HepG2 (cell line): ENCODE data around the gene DLG1. TPM values are rescaled to one million over a fixed set of nuclear protein-coding genes. Genes with fewer than 3 reads are reported as not detected.
A peak's percentile ranks its signal among the peaks of the same experiment; 100 is the strongest.

Experiments
- GABPA ChIP-seq, 2 experiments: IDR thresholded peaks; 2 replicates each; pipeline ENCODE4 v1.6.1; 2011 to 2016; ENCODE audit warnings: low read depth in 2 of 2, low read length in 1 of 2, missing biosample characterization in 1 of 2, missing genetic modification characterization in 1 of 2
- GATAD2A ChIP-seq: IDR thresholded peaks from 2 replicates; pipeline ENCODE4 v1.6.1; 2016
- HMGA1 ChIP-seq: sonication (generic); formaldehyde crosslinking; conservative IDR thresholded peaks from 2 replicates; pipeline ENCODE4 v1.4.0; 2020; ENCODE audit warnings: missing genetic modification reagents
- MAX ChIP-seq: IDR thresholded peaks from 2 replicates; pipeline ENCODE4 v1.6.1; 2012; ENCODE audit warnings: inconsistent platforms
- MXI1 ChIP-seq: IDR thresholded peaks from 3 replicates; pipeline ENCODE4 v1.6.1; 2012; ENCODE audit warnings: low read depth, low read length, inconsistent platforms, borderline replicate concordance
- NR2C2 ChIP-seq: sonication (generic); formaldehyde crosslinking; IDR thresholded peaks from 2 replicates; pipeline ENCODE4 v1.4.0; 2020; ENCODE audit warnings: missing genetic modification reagents, mild to moderate bottlenecking, moderate library complexity, borderline replicate concordance
- RAD21 ChIP-seq: fragments of 450-650 bp; formaldehyde crosslinking; IDR thresholded peaks from 2 replicates; pipeline ENCODE4 v1.5.0; 2020; ENCODE audit warnings: mild to moderate bottlenecking
- RAD51 ChIP-seq: fragments of 450-650 bp; IDR thresholded peaks from 2 replicates; pipeline ENCODE4 v1.6.1; 2016; ENCODE audit warnings: borderline replicate concordance
- SALL1 ChIP-seq: sonication (generic); formaldehyde crosslinking; IDR thresholded peaks from 2 replicates; pipeline ENCODE4 v1.8.0; 2022; ENCODE audit warnings: mild to moderate bottlenecking, missing genetic modification reagents
- SCMH1 ChIP-seq: sonication (generic); formaldehyde crosslinking; IDR thresholded peaks from 2 replicates; pipeline ENCODE4 v1.9.0; 2021; ENCODE audit warnings: missing genetic modification reagents, mild to moderate bottlenecking, borderline replicate concordance
- SP4 ChIP-seq: sonication (generic); formaldehyde crosslinking; IDR thresholded peaks from 2 replicates; pipeline ENCODE4 v1.8.1; 2023; ENCODE audit warnings: mild to moderate bottlenecking, missing genetic modification reagents
- TBX2 ChIP-seq: sonication (generic); formaldehyde crosslinking; IDR thresholded peaks from 2 replicates; pipeline ENCODE4 v1.5.0; 2020; ENCODE audit warnings: missing genetic modification reagents, mild to moderate bottlenecking, borderline replicate concordance
- TCF12 ChIP-seq, 2 experiments: fragments of 450-650 bp in 1 of 2; sonication (generic) in 1 of 2; formaldehyde crosslinking in 1 of 2; IDR thresholded peaks; 2 replicates each; pipeline versions ENCODE4 v1.6.1 to v1.8.0; 2017 to 2022; ENCODE audit warnings: antibody characterized with exemption in 1 of 2, mild to moderate bottlenecking in 1 of 2, missing genetic modification reagents in 1 of 2, moderate library complexity in 1 of 2
- ZBTB2 ChIP-seq: sonication (generic); formaldehyde crosslinking; IDR thresholded peaks from 2 replicates; pipeline ENCODE4 v1.8.0; 2022; ENCODE audit warnings: low read depth, missing genetic modification reagents
- ZBTB3 ChIP-seq: sonication (generic); formaldehyde crosslinking; IDR thresholded peaks from 2 replicates; pipeline ENCODE4 v1.4.0; 2020; ENCODE audit warnings: low read depth, mild to moderate bottlenecking, moderate library complexity, missing genetic modification reagents, borderline replicate concordance
- ZFX ChIP-seq: sonication (generic); formaldehyde crosslinking; IDR thresholded peaks from 2 replicates; pipeline ENCODE4 v1.4.0; 2020; ENCODE audit warnings: mild to moderate bottlenecking, low read depth, missing genetic modification reagents, moderate library complexity
- ZNF563 ChIP-seq: sonication (generic); formaldehyde crosslinking; IDR thresholded peaks from 2 replicates; pipeline ENCODE4 v1.8.0; 2022; ENCODE audit warnings: mild to moderate bottlenecking, moderate library complexity, missing genetic modification reagents
- ZNF607 ChIP-seq: sonication (generic); formaldehyde crosslinking; IDR thresholded peaks from 2 replicates; pipeline ENCODE4 v1.5.1; 2020; ENCODE audit warnings: missing genetic modification reagents, mild to moderate bottlenecking, borderline replicate concordance
- ZNF639 ChIP-seq: conservative IDR thresholded peaks from 2 replicates; pipeline ENCODE4 v1.6.1; 2018; ENCODE audit warnings: missing genetic modification reagents
- ZNF776 ChIP-seq: sonication (generic); formaldehyde crosslinking; IDR thresholded peaks from 2 replicates; pipeline ENCODE4 v1.4.0; 2020; ENCODE audit warnings: mild to moderate bottlenecking, missing genetic modification reagents
- polyA plus RNA-seq, 8 experiments: library from polyadenylated mRNA; depleted of rRNA in 3 of 8; stranded (reverse) in 7 of 8; unstranded in 1 of 8; fragments of >200 nt; fragmentation: Illumina TruSeq in 4 of 8; extraction: Trizol in 4 of 8; gene quantifications; 2 replicates each; pipeline versions ENCODE4 v1.2.1 to v1.2.3, GENCODE V29; 2011 to 2016; ENCODE audit warnings: low read depth in 4 of 8, missing spikeins in 1 of 8, mixed read lengths in 1 of 8; ENCODE audit not compliant: insufficient read depth in 1 of 8
- total RNA-seq, 5 experiments: library from RNA; depleted of rRNA; stranded (reverse); fragments of >200 nt; fragmentation: Illumina TruSeq; extraction: Trizol; gene quantifications; 2 replicates each; pipeline ENCODE4 v1.2.3, GENCODE V29; 2016; ENCODE audit warnings: low read depth in 1 of 5
- TF ChIP-seq, protein P1 (sequence below): sonication (generic); formaldehyde crosslinking; IDR thresholded peaks from 2 replicates; pipeline ENCODE4 v1.5.0; 2020; ENCODE audit warnings: mild to moderate bottlenecking, missing genetic modification reagents, borderline replicate concordance

Gene DLG1
- total and polyA plus RNA-seq, 2 of the 13 experiments (the other 11 are each of a cell fraction or from before 2014, with no cell fraction given), result 30.5 to 104 TPM

DNA sequence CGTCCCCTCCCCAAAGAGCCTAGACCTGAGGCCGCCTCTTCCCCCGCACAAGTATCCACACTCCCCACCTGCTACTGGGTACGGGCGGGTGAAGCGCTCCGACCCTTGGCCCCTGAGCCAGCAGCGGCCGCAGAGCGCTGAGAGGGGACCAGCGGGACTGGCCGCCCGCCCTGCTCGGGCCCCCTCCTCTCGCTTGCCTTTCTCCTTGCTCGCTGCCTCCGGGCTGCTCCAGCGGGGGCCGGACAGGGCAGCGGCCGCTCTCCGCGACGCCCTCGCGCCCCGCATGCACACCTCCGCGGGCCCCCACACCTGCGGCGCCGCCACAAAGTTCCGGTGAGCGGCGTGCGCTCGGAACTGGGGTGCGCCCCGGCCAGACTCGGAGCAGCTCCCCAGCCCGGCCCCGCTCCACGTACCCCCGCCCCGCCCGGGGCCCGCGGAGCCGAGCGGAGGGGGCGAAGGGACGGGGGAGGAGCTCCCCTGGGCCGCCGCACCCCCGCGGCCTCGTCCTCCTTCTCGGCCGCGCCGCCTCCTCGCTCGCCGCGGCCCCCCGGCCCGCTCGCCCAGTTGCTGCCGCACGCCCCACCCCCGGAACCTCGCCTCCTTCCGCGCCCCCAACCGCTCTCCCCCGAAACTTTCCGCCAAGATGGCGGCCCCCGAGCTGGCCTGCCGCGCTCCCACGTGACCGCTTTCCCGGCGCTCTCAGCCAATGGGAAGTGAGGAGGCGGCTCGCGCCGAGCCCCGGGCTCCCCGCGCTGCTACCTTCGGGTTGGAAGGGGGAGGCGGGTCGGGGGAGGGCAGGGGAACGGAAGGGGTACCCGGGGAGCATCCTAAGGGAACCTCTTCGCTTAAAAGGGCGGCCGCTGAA is 704 bp downstream of the DLG1 start (continued):
- TF ChIP-seq, protein P1, sequence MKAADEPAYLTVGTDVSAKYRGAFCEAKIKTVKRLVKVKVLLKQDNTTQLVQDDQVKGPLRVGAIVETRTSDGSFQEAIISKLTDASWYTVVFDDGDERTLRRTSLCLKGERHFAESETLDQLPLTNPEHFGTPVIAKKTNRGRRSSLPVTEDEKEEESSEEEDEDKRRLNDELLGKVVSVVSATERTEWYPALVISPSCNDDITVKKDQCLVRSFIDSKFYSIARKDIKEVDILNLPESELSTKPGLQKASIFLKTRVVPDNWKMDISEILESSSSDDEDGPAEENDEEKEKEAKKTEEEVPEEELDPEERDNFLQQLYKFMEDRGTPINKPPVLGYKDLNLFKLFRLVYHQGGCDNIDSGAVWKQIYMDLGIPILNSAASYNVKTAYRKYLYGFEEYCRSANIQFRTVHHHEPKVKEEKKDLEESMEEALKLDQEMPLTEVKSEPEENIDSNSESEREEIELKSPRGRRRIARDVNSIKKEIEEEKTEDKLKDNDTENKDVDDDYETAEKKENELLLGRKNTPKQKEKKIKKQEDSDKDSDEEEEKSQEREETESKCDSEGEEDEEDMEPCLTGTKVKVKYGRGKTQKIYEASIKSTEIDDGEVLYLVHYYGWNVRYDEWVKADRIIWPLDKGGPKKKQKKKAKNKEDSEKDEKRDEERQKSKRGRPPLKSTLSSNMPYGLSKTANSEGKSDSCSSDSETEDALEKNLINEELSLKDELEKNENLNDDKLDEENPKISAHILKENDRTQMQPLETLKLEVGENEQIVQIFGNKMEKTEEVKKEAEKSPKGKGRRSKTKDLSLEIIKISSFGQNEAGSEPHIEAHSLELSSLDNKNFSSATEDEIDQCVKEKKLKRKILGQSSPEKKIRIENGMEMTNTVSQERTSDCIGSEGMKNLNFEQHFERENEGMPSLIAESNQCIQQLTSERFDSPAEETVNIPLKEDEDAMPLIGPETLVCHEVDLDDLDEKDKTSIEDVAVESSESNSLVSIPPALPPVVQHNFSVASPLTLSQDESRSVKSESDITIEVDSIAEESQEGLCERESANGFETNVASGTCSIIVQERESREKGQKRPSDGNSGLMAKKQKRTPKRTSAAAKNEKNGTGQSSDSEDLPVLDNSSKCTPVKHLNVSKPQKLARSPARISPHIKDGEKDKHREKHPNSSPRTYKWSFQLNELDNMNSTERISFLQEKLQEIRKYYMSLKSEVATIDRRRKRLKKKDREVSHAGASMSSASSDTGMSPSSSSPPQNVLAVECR, result peak; percentile 61
- no peak for TF ChIP-seq HMGA1 (CRISPR knock-in tag)
- peak; percentile 75 for TF ChIP-seq ZBTB2 (CRISPR knock-in tag)
- peak; percentile 82 for TF ChIP-seq ZNF776
- TF ChIP-seq RAD51, result peak; percentile 88
- 0 out of 2 replicates have a peak, but pooled peaks have one; percentile 11 for TF ChIP-seq ZNF639 (CRISPR knock-in tag)
- peak; percentile 23 for TF ChIP-seq TBX2 (CRISPR knock-in tag)
- no peak for TF ChIP-seq TCF12 (IDR thresholded peaks at IDR 0.05)
- peak; percentile 36 for TF ChIP-seq TCF12 (CRISPR knock-in tag; IDR thresholded peaks at IDR 0.05)
- TF ChIP-seq SALL1 (CRISPR knock-in tag), result peak; percentile 15
- TF ChIP-seq GABPA (IDR thresholded peaks at IDR 0.05; ENCODE audit: low read depth, low read length), result no peak
- TF ChIP-seq GABPA (CRISPR knock-in tag; IDR thresholded peaks at IDR 0.05; ENCODE audit: low read depth), result peak; percentile 51; the same call in 1 of the 2 replicates
- 0 out of 2 replicates have a peak, but pooled peaks have one; percentile 27 for TF ChIP-seq NR2C2 (CRISPR knock-in tag)
- peak; percentile 19; the same call in 1 of the 3 replicates for TF ChIP-seq MXI1
- TF ChIP-seq ZNF607 (CRISPR knock-in tag), result no peak
- TF ChIP-seq SCMH1 (CRISPR knock-in tag), result no peak
- TF ChIP-seq ZNF563 (CRISPR knock-in tag), result peak; percentile 90
- peak; percentile 21; the same call in 1 of the 2 replicates for TF ChIP-seq MAX
- no peak for TF ChIP-seq GATAD2A (CRISPR knock-in tag)
- peak; percentile 65 for TF ChIP-seq ZFX
- peak; percentile 74 for TF ChIP-seq RAD21 (CRISPR knock-in tag)
- peak; percentile 50; the same call in 1 of the 2 replicates for TF ChIP-seq SP4 (CRISPR knock-in tag)
- TF ChIP-seq ZBTB3 (CRISPR knock-in tag), result 0 out of 2 replicates have a peak, but pooled peaks have one; percentile 5
